Head of caudate nucleus (tissue), 42 donors: Measurements from ENCODE around the gene TXNDC11.

Experiments used
- DNase-seq, 42 donors: peaks; one replicate each; pipeline versions ENCODE4 v3.0.0 to v3.0.0-alpha.2; 2020 to 2021; ENCODE audit warnings: mixed read lengths in 7 of 42
- intact Hi-C: fragments of 100-400 bp; cut with DNase I; formaldehyde crosslinking; loops from one replicate; pipeline ENCODE4 v1.15.0; 2022

Gene TXNDC11

GRCh38 chr16:11684231-11685025 lies 58.2 kb downstream of the TXNDC11 start:
- intact Hi-C loops, result no loop called here
- DNase-seq, result peak in 2 of 42 donors; percentile 10 to 26

- intact Hi-C loops, result no loop called here
- peak in 3 of 42 donors; percentile 10 to 33 (median 26) for DNase-seq
These were observed 59.5 kb downstream of the TXNDC11 start for GRCh38 chr16:11683145-11683544.

GRCh38 chr16:11682655-11683096 lies 60.0 kb downstream of the TXNDC11 start:
- DNase-seq, result peak in 1 of 42 donors; percentile 4
- intact Hi-C loops, result no loop called here

- intact Hi-C loops, result no loop called here
- peak in 2 of 42 donors; percentile 30 to 33 for DNase-seq
These were observed 60.5 kb downstream of the TXNDC11 start for GRCh38 chr16:11681976-11682654.

- peak in 2 of 42 donors; percentile 35 to 38 for DNase-seq
- intact Hi-C loops, result no loop called here
These were observed 61.1 kb downstream of the TXNDC11 start for GRCh38 chr16:11681556-11681955.

GRCh38 chr16:11679941-11680911 lies 62.4 kb downstream of the TXNDC11 start:
- intact Hi-C loops, result loop anchor here (10.0 kb wide), 1 partner anchor 55 kb away; no protein-coding TSS in a partner anchor
- peak in 4 of 42 donors; percentile 7 to 34 (median 18) for DNase-seq

GRCh38 chr16:11679250-11679649 lies 63.4 kb downstream of the TXNDC11 start:
- peak in 16 of 42 donors; percentile 35 to 71 (median 53) for DNase-seq
- intact Hi-C loops, result loop anchor here (10.0 kb wide), 1 partner anchor 56 kb away; no protein-coding TSS in a partner anchor

- no peak for DNase-seq
- intact Hi-C loops, result loop anchor here (10.0 kb wide), 1 partner anchor 57 kb away; no protein-coding TSS in a partner anchor
These were observed 64.4 kb downstream of the TXNDC11 start for GRCh38 chr16:11677959-11678881.

- intact Hi-C loops, result loop anchor here (10.0 kb wide), 1 partner anchor 57 kb away; no protein-coding TSS in a partner anchor
- no peak for DNase-seq
These were observed 65.2 kb downstream of the TXNDC11 start for GRCh38 chr16:11677451-11677951.

- no peak for DNase-seq
- intact Hi-C loops, result loop anchor here (10.0 kb wide), 1 partner anchor 58 kb away; no protein-coding TSS in a partner anchor
These were observed 65.9 kb downstream of the TXNDC11 start for GRCh38 chr16:11676799-11677198.

GRCh38 chr16:11675561-11676511 lies 66.8 kb downstream of the TXNDC11 start:
- intact Hi-C loops, result loop anchor here (10.0 kb wide), 1 partner anchor 59 kb away; no protein-coding TSS in a partner anchor
- DNase-seq, result peak in 34 of 42 donors; percentile 39 to 86 (median 65)

GRCh38 chr16:11674818-11675560 lies 67.7 kb downstream of the TXNDC11 start:
- DNase-seq, result no peak
- intact Hi-C loops, result loop anchor here (10.0 kb wide), 1 partner anchor 60 kb away; no protein-coding TSS in a partner anchor

GRCh38 chr16:11674001-11674817 lies 68.4 kb downstream of the TXNDC11 start:
- DNase-seq, result no peak
- intact Hi-C loops, result loop anchor here (10.0 kb wide), 1 partner anchor 61 kb away; no protein-coding TSS in a partner anchor
